ENCODE results near the gene GMDS. TPM values are rescaled to one million over a fixed set of nuclear protein-coding genes. Genes with fewer than 3 reads are reported as not detected.
"Not testable (repeated sequence)": the region's sequence is repeated elsewhere in the genome, so short reads cannot be mapped to it uniquely, and the experiment has no call there.

GMDS gene
- total RNA-seq, 5 donors from 2014 or later (not counting 1 experiment from before 2014, with no cell fraction given): 12.9 to 21.5 (median 14.6) TPM

- POLR2A ChIA-PET: no interaction called here
- H3K9me3 Mint-ChIP-seq: peaks cover 0 to 7% (median 4%) of the 10 kb centered on the region in 3 donors
- H3K4me1 Mint-ChIP-seq: no peaks in the 10 kb centered on the region
- no peak overlapping the region for H3K4me3 Mint-ChIP-seq
- Histone ChIP-seq H3K4me3 (ENCODE audit: control insufficient read depth in 1 of 2, extremely low read depth in 1 of 2, low read length in 1 of 2) (no peak overlapping the region), H3K27ac (ENCODE audit: low read length) (no peak overlapping the region), H3K4me1 (ENCODE audit: control insufficient read depth in 1 of 2, extremely low read depth in 1 of 2, insufficient read depth in 2 of 2, low read length in 2 of 2) (no peaks in the 10 kb centered on the region), H3K9me3 (no peaks in the 10 kb centered on the region), H3K27me3 (replicated peaks in 1 of 2; ENCODE audit: control insufficient read depth in 2 of 2, extremely low read depth in 1 of 2, insufficient read depth in 2 of 2, low read length in 1 of 2) (no peaks in the 10 kb centered on the region), H3K36me3 (ENCODE audit: control insufficient read depth in 2 of 2, extremely low read depth in 1 of 2, insufficient read depth in 1 of 2, low read length in 1 of 2) (no peaks in the 10 kb centered on the region)
- ATAC-seq (replicated peaks in 1 of 4) (no peak), DNase-seq (no peak)
- H3K27me3 Mint-ChIP-seq: no peaks in the 10 kb centered on the region
- H3K27ac Mint-ChIP-seq: no peak overlapping the region
- WGBS (ENCODE audit: insufficient coverage): 93% methylated on average over 3 of the region's 6 CpGs
- CTCF ChIA-PET: no interaction called here
- peaks cover 28% of the 10 kb centered on the region for H3K36me3 Mint-ChIP-seq
These were observed 548.9 kb downstream of the GMDS start for GRCh38 chr6:1696463-1696850.

- CTCF ChIA-PET: no interaction called here
- Mint-ChIP-seq H3K4me3 (no peak overlapping the region), H3K4me1 (no peaks in the 10 kb centered on the region), H3K27ac (no peak overlapping the region), H3K9me3 (peaks cover 0 to 7% (median 4%) of the 10 kb centered on the region in 3 donors), H3K27me3 (no peaks in the 10 kb centered on the region), H3K36me3 (peaks cover 28% of the 10 kb centered on the region)
- Histone ChIP-seq H3K9me3 (no peaks in the 10 kb centered on the region), H3K27ac (ENCODE audit: low read length) (no peak overlapping the region), H3K36me3 (ENCODE audit: control insufficient read depth in 2 of 2, extremely low read depth in 1 of 2, insufficient read depth in 1 of 2, low read length in 1 of 2) (no peaks in the 10 kb centered on the region), H3K4me3 (ENCODE audit: control insufficient read depth in 1 of 2, extremely low read depth in 1 of 2, low read length in 1 of 2) (no peak overlapping the region), H3K4me1 (ENCODE audit: control insufficient read depth in 1 of 2, extremely low read depth in 1 of 2, insufficient read depth in 2 of 2, low read length in 2 of 2) (no peaks in the 10 kb centered on the region), H3K27me3 (replicated peaks in 1 of 2; ENCODE audit: control insufficient read depth in 2 of 2, extremely low read depth in 1 of 2, insufficient read depth in 2 of 2, low read length in 1 of 2) (no peaks in the 10 kb centered on the region)
- DNase-seq (no peak), ATAC-seq (replicated peaks in 1 of 4) (no peak)
- 96% methylated on average over 7 of the region's 10 CpGs for whole genome bisulfite sequencing (ENCODE audit: insufficient coverage)
- POLR2A ChIA-PET: no interaction called here
These were observed 549.6 kb downstream of the GMDS start for GRCh38 chr6:1695546-1696462.

GRCh38 chr6:1691828-1692227 is 553.6 kb downstream of the GMDS start:
- not testable (repeated sequence) for ATAC-seq (replicated peaks in 1 of 4)
- WGBS (ENCODE audit: insufficient coverage): 78% methylated on average over 1 of the region's 2 CpGs

GRCh38 chr6:1690656-1691055 is 554.7 kb downstream of the GMDS start:
- not testable (repeated sequence) for DNase-seq; H3K27me3 Mint-ChIP-seq; H3K4me1 ChIP-seq (ENCODE audit: control insufficient read depth in 1 of 2, extremely low read depth in 1 of 2, insufficient read depth in 2 of 2, low read length in 2 of 2); H3K9me3 ChIP-seq; H3K4me3 ChIP-seq (ENCODE audit: control insufficient read depth in 1 of 2, extremely low read depth in 1 of 2, low read length in 1 of 2); H3K36me3 ChIP-seq (ENCODE audit: control insufficient read depth in 2 of 2, extremely low read depth in 1 of 2, insufficient read depth in 1 of 2, low read length in 1 of 2); H3K27ac Mint-ChIP-seq; H3K9me3 Mint-ChIP-seq; H3K4me1 Mint-ChIP-seq; H3K27me3 ChIP-seq (replicated peaks in 1 of 2; ENCODE audit: control insufficient read depth in 2 of 2, extremely low read depth in 1 of 2, insufficient read depth in 2 of 2, low read length in 1 of 2); H3K4me3 Mint-ChIP-seq; ATAC-seq (replicated peaks in 1 of 4); H3K27ac ChIP-seq (ENCODE audit: low read length)
- H3K36me3 Mint-ChIP-seq: peaks cover 37% of the 10 kb centered on the region
- WGBS (ENCODE audit: insufficient coverage): no CpG with 5 or more reads among the region's 2 CpGs
- ChIA-PET CTCF (interaction anchor here in 1 of 2 donors (0.6 kb wide), 1 partner anchor 109 kb away, joined by 3 read pairs; no protein-coding TSS in a partner anchor), POLR2A (interaction anchor here in 1 of 2 donors (0.7 kb wide), 1 partner anchor 1206 kb away, joined by 3 read pairs; no protein-coding TSS in a partner anchor)

More at GRCh38 chr6:1691828-1692227, 553.6 kb downstream of the GMDS start:
- H3K27me3 ChIP-seq (replicated peaks in 1 of 2; ENCODE audit: control insufficient read depth in 2 of 2, extremely low read depth in 1 of 2, insufficient read depth in 2 of 2, low read length in 1 of 2); H3K4me3 ChIP-seq (ENCODE audit: control insufficient read depth in 1 of 2, extremely low read depth in 1 of 2, low read length in 1 of 2); CTCF ChIA-PET; H3K27ac ChIP-seq (ENCODE audit: low read length); POLR2A ChIA-PET; H3K4me1 Mint-ChIP-seq; DNase-seq; H3K27me3 Mint-ChIP-seq; H3K36me3 ChIP-seq (ENCODE audit: control insufficient read depth in 2 of 2, extremely low read depth in 1 of 2, insufficient read depth in 1 of 2, low read length in 1 of 2); H3K4me3 Mint-ChIP-seq; H3K9me3 ChIP-seq; H3K27ac Mint-ChIP-seq; H3K4me1 ChIP-seq (ENCODE audit: control insufficient read depth in 1 of 2, extremely low read depth in 1 of 2, insufficient read depth in 2 of 2, low read length in 2 of 2); H3K9me3 Mint-ChIP-seq: not testable (repeated sequence)
- H3K36me3 Mint-ChIP-seq: peaks cover 40% of the 10 kb centered on the region

GRCh38 chr6:1689141-1689540 is 556.3 kb downstream of the GMDS start:
- no peak overlapping the region for H3K4me3 ChIP-seq (ENCODE audit: control insufficient read depth in 1 of 2, extremely low read depth in 1 of 2, low read length in 1 of 2)
- WGBS (ENCODE audit: insufficient coverage): no CpG with 5 or more reads among the region's 1 CpG
- H3K9me3 Mint-ChIP-seq: peaks cover 0 to 7% (median 4%) of the 10 kb centered on the region in 3 donors
- POLR2A ChIA-PET: no interaction called here
- no peaks in the 10 kb centered on the region for H3K4me1 Mint-ChIP-seq
- no peaks in the 10 kb centered on the region for H3K4me1 ChIP-seq (ENCODE audit: control insufficient read depth in 1 of 2, extremely low read depth in 1 of 2, insufficient read depth in 2 of 2, low read length in 2 of 2)
- no peak overlapping the region for H3K4me3 Mint-ChIP-seq
- ATAC-seq (replicated peaks in 1 of 4) (no peak), DNase-seq (no peak)
- H3K27ac Mint-ChIP-seq: no peak overlapping the region
- no peaks in the 10 kb centered on the region for H3K27me3 ChIP-seq (replicated peaks in 1 of 2; ENCODE audit: control insufficient read depth in 2 of 2, extremely low read depth in 1 of 2, insufficient read depth in 2 of 2, low read length in 1 of 2)
- H3K9me3 ChIP-seq: no peaks in the 10 kb centered on the region
- CTCF ChIA-PET: no interaction called here
- no peak overlapping the region for H3K27ac ChIP-seq (ENCODE audit: low read length)
- H3K27me3 Mint-ChIP-seq: no peaks in the 10 kb centered on the region
- peaks cover 40% of the 10 kb centered on the region for H3K36me3 Mint-ChIP-seq
- H3K36me3 ChIP-seq (ENCODE audit: control insufficient read depth in 2 of 2, extremely low read depth in 1 of 2, insufficient read depth in 1 of 2, low read length in 1 of 2): no peaks in the 10 kb centered on the region

- ATAC-seq (replicated peaks in 1 of 4) (no peak), DNase-seq (no peak)
- Histone ChIP-seq H3K27ac (ENCODE audit: low read length) (no peak overlapping the region), H3K4me1 (ENCODE audit: control insufficient read depth in 1 of 2, extremely low read depth in 1 of 2, insufficient read depth in 2 of 2, low read length in 2 of 2) (no peaks in the 10 kb centered on the region), H3K36me3 (ENCODE audit: control insufficient read depth in 2 of 2, extremely low read depth in 1 of 2, insufficient read depth in 1 of 2, low read length in 1 of 2) (no peaks in the 10 kb centered on the region), H3K27me3 (replicated peaks in 1 of 2; ENCODE audit: control insufficient read depth in 2 of 2, extremely low read depth in 1 of 2, insufficient read depth in 2 of 2, low read length in 1 of 2) (no peaks in the 10 kb centered on the region), H3K4me3 (ENCODE audit: control insufficient read depth in 1 of 2, extremely low read depth in 1 of 2, low read length in 1 of 2) (no peak overlapping the region), H3K9me3 (no peaks in the 10 kb centered on the region)
- Mint-ChIP-seq H3K27me3 (no peaks in the 10 kb centered on the region), H3K9me3 (peaks cover 0 to 7% (median 4%) of the 10 kb centered on the region in 3 donors), H3K36me3 (peaks cover 40% of the 10 kb centered on the region), H3K27ac (no peak overlapping the region), H3K4me1 (no peaks in the 10 kb centered on the region), H3K4me3 (no peak overlapping the region)
- POLR2A ChIA-PET: no interaction called here
- CTCF ChIA-PET: no interaction called here
- WGBS (ENCODE audit: insufficient coverage): no CpG with 5 or more reads among the region's 3 CpGs
These were observed 557.0 kb downstream of the GMDS start for GRCh38 chr6:1688396-1688795.

All from T-cell (primary cell).